ENCODE results near the gene NAV3.
"Not testable (repeated sequence)": the region's sequence is repeated elsewhere in the genome, so short reads cannot be mapped to it uniquely, and the experiment has no call there.

GRCh38 chr12:78102801-78103200, 272.1 kb downstream of the NAV3 start:
- not testable (repeated sequence) for TF ChIP-seq CTCF (IDR thresholded peaks at IDR 0.05; ENCODE audit: low read depth, low read length, poor library complexity, severe bottlenecking); EZH2phosphoT487 (IDR thresholded peaks at IDR 0.05; ENCODE audit: borderline replicate concordance, low read length)
